Tibial artery (tissue), 4 donors: Measurements from ENCODE around the gene OSTC.

Experiments
- DNase-seq, 2 donors: peaks; one replicate each; pipeline ENCODE4 v3.0.0-alpha.2; 2019
- H3K27ac ChIP-seq, 2 donors: fragments of 200-600 bp; sonication (generic) in 1 of 2; 1 replicate in 1 of 2; 2 replicates in 1 of 2; pipeline ENCODE4 v1.5.1; 2018 to 2019; ENCODE audit warnings: mild to moderate bottlenecking in 1 of 2
- H3K27me3 ChIP-seq, 2 donors: fragments of 200-600 bp; sonication (generic) in 1 of 2; one replicate each; pipeline versions ENCODE4 v1.5.1 to v1.6.0; 2016 to 2019
- H3K36me3 ChIP-seq, 3 donors: fragments of 200-600 bp; sonication (generic) in 2 of 3; one replicate each; pipeline ENCODE4 v1.5.1; 2016 to 2019; ENCODE audit warnings: mild to moderate bottlenecking in 2 of 3
- H3K4me1 ChIP-seq, 4 donors: fragments of 200-600 bp; sonication (generic) in 2 of 4; 1 replicate in 3 of 4; 2 replicates in 1 of 4; pipeline ENCODE4 v1.5.1; 2016 to 2019
- H3K4me3 ChIP-seq, 2 donors: fragments of 200-600 bp; sonication (generic) in 1 of 2; 1 replicate in 1 of 2; 2 replicates in 1 of 2; pipeline ENCODE4 v1.5.1; 2018 to 2019; ENCODE audit warnings: mild to moderate bottlenecking in 2 of 2
- H3K9me3 ChIP-seq, 3 donors: fragments of 200-600 bp; sonication (generic) in 1 of 3; one replicate each; pipeline ENCODE4 v1.5.1; 2016 to 2019
- intact Hi-C: fragments of 100-400 bp; cut with DNase I; formaldehyde crosslinking; loops from one replicate; pipeline ENCODE4 v1.15.0; 2023; ENCODE audit warnings: low total_unique reads
- TF ChIP-seq, protein P1 (sequence below), 2 experiments: fragments of 200-600 bp in 1 of 2; fragments of 450-650 bp in 1 of 2; IDR thresholded peaks; one replicate each; pipeline ENCODE4 v1.5.1; 2017 to 2019; ENCODE audit warnings: antibody characterized with exemption in 2 of 2, mild to moderate bottlenecking in 1 of 2, moderate library complexity in 1 of 2

OSTC gene

DNA sequence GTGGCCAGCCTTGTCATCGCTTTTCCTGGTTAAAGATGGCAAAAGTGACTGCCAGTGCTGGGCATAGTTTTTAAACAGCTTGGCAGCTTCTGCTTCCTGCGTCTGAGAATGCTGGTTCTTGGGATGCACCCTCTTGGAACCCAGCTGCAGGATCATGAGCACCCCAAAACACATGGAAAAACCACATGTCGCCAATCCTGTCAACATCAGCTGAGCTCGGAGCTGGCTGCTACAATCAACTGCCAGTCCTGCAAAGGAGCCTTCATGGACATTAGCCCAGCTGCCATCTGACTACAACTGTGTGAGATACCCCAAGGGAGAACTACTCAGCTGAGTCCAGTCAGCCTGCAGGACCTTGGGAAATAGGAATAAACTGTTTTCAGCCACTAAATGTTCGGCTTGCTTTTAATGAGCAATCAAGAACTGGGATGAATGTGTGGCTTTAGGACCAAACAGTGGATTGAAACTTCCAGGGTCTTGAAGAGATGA is 31.0 kb downstream of the OSTC start:
- Histone ChIP-seq H3K4me1 (no peaks in the 10 kb centered on the region), H3K27me3 (no peaks in the 10 kb centered on the region), H3K27ac (no peak overlapping the region), H3K4me3 (no peak overlapping the region), H3K9me3 (no peaks in the 10 kb centered on the region), H3K36me3 (no peaks in the 10 kb centered on the region)
- DNase-seq: no peak
- TF ChIP-seq, protein P1, sequence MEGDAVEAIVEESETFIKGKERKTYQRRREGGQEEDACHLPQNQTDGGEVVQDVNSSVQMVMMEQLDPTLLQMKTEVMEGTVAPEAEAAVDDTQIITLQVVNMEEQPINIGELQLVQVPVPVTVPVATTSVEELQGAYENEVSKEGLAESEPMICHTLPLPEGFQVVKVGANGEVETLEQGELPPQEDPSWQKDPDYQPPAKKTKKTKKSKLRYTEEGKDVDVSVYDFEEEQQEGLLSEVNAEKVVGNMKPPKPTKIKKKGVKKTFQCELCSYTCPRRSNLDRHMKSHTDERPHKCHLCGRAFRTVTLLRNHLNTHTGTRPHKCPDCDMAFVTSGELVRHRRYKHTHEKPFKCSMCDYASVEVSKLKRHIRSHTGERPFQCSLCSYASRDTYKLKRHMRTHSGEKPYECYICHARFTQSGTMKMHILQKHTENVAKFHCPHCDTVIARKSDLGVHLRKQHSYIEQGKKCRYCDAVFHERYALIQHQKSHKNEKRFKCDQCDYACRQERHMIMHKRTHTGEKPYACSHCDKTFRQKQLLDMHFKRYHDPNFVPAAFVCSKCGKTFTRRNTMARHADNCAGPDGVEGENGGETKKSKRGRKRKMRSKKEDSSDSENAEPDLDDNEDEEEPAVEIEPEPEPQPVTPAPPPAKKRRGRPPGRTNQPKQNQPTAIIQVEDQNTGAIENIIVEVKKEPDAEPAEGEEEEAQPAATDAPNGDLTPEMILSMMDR (IDR thresholded peaks at IDR 0.05): no peak
- intact Hi-C loops: no loop called here

DNA sequence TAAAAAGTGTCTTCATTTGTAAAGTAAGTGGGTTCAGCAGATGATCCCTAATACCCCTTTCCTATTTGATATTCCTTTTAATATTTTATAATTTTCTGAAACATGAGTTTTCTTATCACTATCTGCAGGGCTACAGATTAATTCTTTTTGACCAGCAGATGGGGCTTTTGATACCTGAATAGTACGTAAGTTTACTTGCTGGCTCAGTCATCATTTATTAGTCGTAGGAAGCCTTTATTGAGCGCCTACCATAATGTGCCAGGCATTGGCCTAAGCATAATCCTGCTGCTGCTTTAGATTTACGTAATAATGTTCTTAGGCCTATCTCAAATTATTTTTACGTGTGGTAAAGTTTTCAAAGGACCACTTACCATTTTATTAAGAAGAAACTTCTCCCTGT is 33.1 kb downstream of the OSTC start:
- H3K27me3 ChIP-seq: no peaks in the 10 kb centered on the region
- intact Hi-C loops: no loop called here
- H3K4me3 ChIP-seq: no peak overlapping the region
- no peaks in the 10 kb centered on the region for H3K9me3 ChIP-seq
- no peak for DNase-seq
- H3K36me3 ChIP-seq: no peaks in the 10 kb centered on the region
- no peak overlapping the region for H3K27ac ChIP-seq
- TF ChIP-seq, protein P1 (IDR thresholded peaks at IDR 0.05): no peak
- H3K4me1 ChIP-seq: no peaks in the 10 kb centered on the region

DNA sequence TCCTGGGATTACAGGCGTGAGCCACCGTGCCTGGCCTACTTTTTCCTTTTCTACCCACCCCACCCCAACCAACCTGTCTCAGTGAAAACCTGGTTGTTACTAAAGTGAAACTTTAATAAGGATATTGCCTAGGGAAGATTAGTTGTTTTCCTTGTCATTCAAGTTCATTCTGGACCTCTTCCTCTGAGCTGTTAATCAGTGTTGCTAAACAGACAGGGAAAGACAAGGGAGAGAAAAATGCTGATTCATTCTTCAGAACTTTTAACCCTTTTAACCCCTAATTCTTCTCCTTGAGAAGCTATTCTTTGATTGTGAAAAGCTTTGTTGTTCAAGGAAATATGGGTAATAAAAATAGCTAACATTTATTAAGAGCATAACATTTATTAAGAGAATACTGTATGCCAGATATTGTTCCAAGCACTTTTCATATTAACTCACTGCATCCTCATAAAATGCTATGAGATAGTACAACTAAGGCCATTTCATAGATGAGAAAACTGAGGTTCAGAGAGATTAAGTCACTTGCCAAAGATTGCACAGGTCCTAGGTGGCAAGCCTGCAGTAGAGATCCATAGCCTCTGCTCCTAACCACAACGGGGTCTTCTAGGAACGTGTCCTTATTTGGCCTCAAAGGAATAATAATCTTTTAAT is 34.8 kb downstream of the OSTC start:
- Histone ChIP-seq H3K9me3 (no peaks in the 10 kb centered on the region), H3K27ac (no peak overlapping the region), H3K27me3 (no peaks in the 10 kb centered on the region), H3K4me3 (no peak overlapping the region), H3K4me1 (no peaks in the 10 kb centered on the region), H3K36me3 (no peaks in the 10 kb centered on the region)
- no peak for DNase-seq
- TF ChIP-seq, protein P1 (IDR thresholded peaks at IDR 0.05): no peak
- intact Hi-C loops: no loop called here

- Histone ChIP-seq H3K27ac (no peak overlapping the region), H3K4me1 (no peaks in the 10 kb centered on the region), H3K4me3 (no peak overlapping the region), H3K9me3 (no peaks in the 10 kb centered on the region), H3K36me3 (no peaks in the 10 kb centered on the region), H3K27me3 (no peaks in the 10 kb centered on the region)
- DNase-seq: no peak
- TF ChIP-seq, protein P1 (IDR thresholded peaks at IDR 0.05): no peak
- intact Hi-C loops: no loop called here
Observed at GRCh38 chr4:108690738-108691137, 40.3 kb downstream of the OSTC start.

- intact Hi-C loops: no loop called here
- Histone ChIP-seq H3K27me3 (no peaks in the 10 kb centered on the region), H3K27ac (no peak overlapping the region), H3K4me1 (no peaks in the 10 kb centered on the region), H3K9me3 (no peaks in the 10 kb centered on the region), H3K36me3 (no peaks in the 10 kb centered on the region), H3K4me3 (no peak overlapping the region)
- TF ChIP-seq, protein P1 (IDR thresholded peaks at IDR 0.05): no peak
- no peak for DNase-seq
Observed at GRCh38 chr4:108693211-108693610, 42.8 kb downstream of the OSTC start.

- H3K4me3 ChIP-seq: no peak overlapping the region
- TF ChIP-seq, protein P1 (IDR thresholded peaks at IDR 0.05): no peak
- H3K4me1 ChIP-seq: no peaks in the 10 kb centered on the region
- intact Hi-C loops: no loop called here
- H3K9me3 ChIP-seq: no peaks in the 10 kb centered on the region
- H3K27me3 ChIP-seq: no peaks in the 10 kb centered on the region
- H3K36me3 ChIP-seq: no peaks in the 10 kb centered on the region
- no peak for DNase-seq
- no peak overlapping the region for H3K27ac ChIP-seq
Observed at GRCh38 chr4:108693819-108694218, 43.4 kb downstream of the OSTC start.
